ENCODE measurements around the gene FLOT2.
"Not testable (repeated sequence)": the region's sequence is repeated elsewhere in the genome, so short reads cannot be mapped to it uniquely, and the experiment has no call there.

The FLOT2 gene

GRCh38 chr17:28842282-28843012, 55.1 kb downstream of the FLOT2 start, which contains the start of gene FAM222B:
TSS of gene FAM222B (minus strand) at chr17:28842790. CDS start at chr17:28766667, 76,123 bp downstream.
- peak; percentile 99 for ATAC-seq (ENCODE audit: insufficient read depth, low read depth)
- peaks cover 51% of the 10 kb centered on the region for H3K79me2 ChIP-seq (ENCODE audit: insufficient read depth, low read length)

GRCh38 chr17:28841901-28842281, 55.6 kb downstream of the FLOT2 start:
- Histone ChIP-seq H3K9ac (ENCODE audit: low read depth, low read length) (peak overlapping the region; percentile 82), H3K4me2 (ENCODE audit: insufficient read depth, low read length) (peak overlapping the region; percentile 92), H3K4me1 (ENCODE audit: insufficient read depth, low read length) (peaks cover 34% of the 10 kb centered on the region), H3K27me3 (ENCODE audit: insufficient read depth, low read length, poor library complexity) (no peaks in the 10 kb centered on the region), H3K79me2 (ENCODE audit: insufficient read depth, low read length) (peaks cover 56% of the 10 kb centered on the region), H3K36me3 (ENCODE audit: insufficient read depth, low read length) (no peaks in the 10 kb centered on the region), H4K20me1 (ENCODE audit: insufficient read depth, low read length) (peaks cover 5% of the 10 kb centered on the region; the same call in 1 of the 2 replicates), H3K4me3 (ENCODE audit: low read depth in 1 of 2, low read length in 2 of 2) (peak overlapping the region; percentile 94 to 99), H3K27ac (ENCODE audit: low read length) (peak overlapping the region; percentile 93), H3K9me3 (ENCODE audit: insufficient read depth, low read length, severe bottlenecking) (no peaks in the 10 kb centered on the region), H2AFZ (ENCODE audit: low read depth, low read length) (peak overlapping the region; percentile 100)
- TF ChIP-seq EZH2 (IDR thresholded peaks at IDR 0.05; ENCODE audit: borderline replicate concordance, low read depth, low read length, severe bottlenecking) (no peak), CTCF (IDR thresholded peaks at IDR 0.05; ENCODE audit: borderline replicate concordance, extremely low read depth, low read length, poor library complexity, severe bottlenecking) (no peak)
- DNase-seq (no peak), ATAC-seq (ENCODE audit: insufficient read depth, low read depth) (no peak)

More at GRCh38 chr17:28842282-28843012, 55.1 kb downstream of the FLOT2 start, which contains the start of gene FAM222B:
- H3K4me3 ChIP-seq (ENCODE audit: low read depth in 1 of 2, low read length in 2 of 2), result peak within 1 kb of the TSS; percentile 94 to 99
- no peaks in the 10 kb centered on the region for H3K9me3 ChIP-seq (ENCODE audit: insufficient read depth, low read length, severe bottlenecking)
- peak within 1 kb of the TSS; percentile 100 for H2AFZ ChIP-seq (ENCODE audit: low read depth, low read length)
- DNase-seq, result peak; percentile 88
- H3K4me1 ChIP-seq (ENCODE audit: insufficient read depth, low read length), result peaks cover 34% of the 10 kb centered on the region
- H3K9ac ChIP-seq (ENCODE audit: low read depth, low read length), result peak within 1 kb of the TSS; percentile 82
- no peaks in the 10 kb centered on the region for H3K27me3 ChIP-seq (ENCODE audit: insufficient read depth, low read length, poor library complexity)
- peak within 1 kb of the TSS; percentile 93 for H3K27ac ChIP-seq (ENCODE audit: low read length)
- H4K20me1 ChIP-seq (ENCODE audit: insufficient read depth, low read length), result peaks cover 5% of the 10 kb centered on the region; the same call in 1 of the 2 replicates
- peak within 1 kb of the TSS; percentile 92 for H3K4me2 ChIP-seq (ENCODE audit: insufficient read depth, low read length)
- no peak for TF ChIP-seq EZH2 (IDR thresholded peaks at IDR 0.05; ENCODE audit: borderline replicate concordance, low read depth, low read length, severe bottlenecking)
- TF ChIP-seq CTCF (IDR thresholded peaks at IDR 0.05; ENCODE audit: borderline replicate concordance, extremely low read depth, low read length, poor library complexity, severe bottlenecking), result no peak
- no peaks in the 10 kb centered on the region for H3K36me3 ChIP-seq (ENCODE audit: insufficient read depth, low read length)

- Histone ChIP-seq H3K27me3 (ENCODE audit: insufficient read depth, low read length, poor library complexity) (no peaks in the 10 kb centered on the region), H3K4me2 (ENCODE audit: insufficient read depth, low read length) (peak overlapping the region; percentile 31; the same call in 1 of the 2 replicates), H3K4me1 (ENCODE audit: insufficient read depth, low read length) (peaks cover 34% of the 10 kb centered on the region), H3K9ac (ENCODE audit: low read depth, low read length) (no peak overlapping the region), H3K79me2 (ENCODE audit: insufficient read depth, low read length) (peaks cover 79% of the 10 kb centered on the region), H3K9me3 (ENCODE audit: insufficient read depth, low read length, severe bottlenecking) (no peaks in the 10 kb centered on the region), H4K20me1 (ENCODE audit: insufficient read depth, low read length) (peaks cover 5% of the 10 kb centered on the region; the same call in 1 of the 2 replicates), H3K36me3 (ENCODE audit: insufficient read depth, low read length) (no peaks in the 10 kb centered on the region), H3K27ac (ENCODE audit: low read length) (no peak overlapping the region), H2AFZ (ENCODE audit: low read depth, low read length) (no peak overlapping the region), H3K4me3 (ENCODE audit: low read depth in 1 of 2, low read length in 2 of 2) (no peak overlapping the region)
- TF ChIP-seq EZH2 (IDR thresholded peaks at IDR 0.05; ENCODE audit: borderline replicate concordance, low read depth, low read length, severe bottlenecking) (no peak), CTCF (IDR thresholded peaks at IDR 0.05; ENCODE audit: borderline replicate concordance, extremely low read depth, low read length, poor library complexity, severe bottlenecking) (no peak)
- DNase-seq (no peak), ATAC-seq (ENCODE audit: insufficient read depth, low read depth) (no peak)
These were observed 58.3 kb downstream of the FLOT2 start for GRCh38 chr17:28839221-28839620.

- not testable (repeated sequence) for DNase-seq; H3K27me3 ChIP-seq (ENCODE audit: insufficient read depth, low read length, poor library complexity); H3K27ac ChIP-seq (ENCODE audit: low read length); H3K4me3 ChIP-seq (ENCODE audit: low read depth in 1 of 2, low read length in 2 of 2); H3K9me3 ChIP-seq (ENCODE audit: insufficient read depth, low read length, severe bottlenecking); H3K9ac ChIP-seq (ENCODE audit: low read depth, low read length); H2AFZ ChIP-seq (ENCODE audit: low read depth, low read length); H3K4me2 ChIP-seq (ENCODE audit: insufficient read depth, low read length); H3K36me3 ChIP-seq (ENCODE audit: insufficient read depth, low read length); ATAC-seq (ENCODE audit: insufficient read depth, low read depth); H4K20me1 ChIP-seq (ENCODE audit: insufficient read depth, low read length)
- H3K79me2 ChIP-seq (ENCODE audit: insufficient read depth, low read length), result peaks cover 92% of the 10 kb centered on the region
- peaks cover 23% of the 10 kb centered on the region for H3K4me1 ChIP-seq (ENCODE audit: insufficient read depth, low read length)
These were observed 61.0 kb downstream of the FLOT2 start for GRCh38 chr17:28836541-28836940.
